SU-DHL-6 (cell line): ENCODE results near the gene GPC2.

Experiments
- H2AFZ ChIP-seq: fragments of 200-600 bp; sonication (generic); 2 replicates; pipeline ENCODE4 v1.6.1; 2014; ENCODE audit warnings: low read depth, mild to moderate bottlenecking, moderate library complexity, mixed read lengths, antibody characterized with exemption, low read length; ENCODE audit not compliant: severe bottlenecking
- H3F3A ChIP-seq: fragments of 200-600 bp; shearing (Covaris generic); 2 replicates; pipeline ENCODE4 v1.6.0; 2016; ENCODE audit warnings: antibody characterized with exemption, mild to moderate bottlenecking; ENCODE audit not compliant: insufficient read depth
- H3K27ac ChIP-seq: fragments of 200-600 bp; sonication (generic); 2 replicates; pipeline ENCODE4 v1.5.1; 2016; ENCODE audit warnings: low read depth, mild to moderate bottlenecking, low read length, moderate library complexity, mixed read lengths
- H3K27me3 ChIP-seq: fragments of 200-600 bp; sonication (generic), shearing (Covaris generic); 2 replicates; pipeline ENCODE4 v1.6.0; 2014; ENCODE audit warnings: mild to moderate bottlenecking, low read length
- H3K36me3 ChIP-seq: fragments of 200-600 bp; sonication (generic); 2 replicates; pipeline ENCODE4 v1.6.1; 2014; ENCODE audit warnings: mild to moderate bottlenecking, low read length, mixed read lengths
- H3K4me2 ChIP-seq: fragments of 300-600, 200-600 bp; shearing (Covaris generic), sonication (generic); 2 replicates; pipeline ENCODE4 v1.6.0; 2014; ENCODE audit warnings: low read length, low read depth, mild to moderate bottlenecking; ENCODE audit not compliant: poor library complexity, severe bottlenecking
- H3K4me3 ChIP-seq: fragments of 200-600 bp; sonication (generic); 2 replicates; pipeline ENCODE4 v1.5.1; 2014; ENCODE audit warnings: antibody characterized with exemption, low read length, mild to moderate bottlenecking, mixed read lengths; ENCODE audit not compliant: insufficient read depth, poor library complexity, severe bottlenecking
- H3K79me2 ChIP-seq: fragments of 200-600 bp; sonication (generic); 2 replicates; pipeline ENCODE4 v1.6.1; 2014; ENCODE audit warnings: mild to moderate bottlenecking, low read length, moderate library complexity; ENCODE audit not compliant: insufficient read depth
- H3K9ac ChIP-seq: fragments of 200-600 bp; sonication (generic); 2 replicates; pipeline ENCODE4 v1.7.0; 2014; ENCODE audit warnings: mild to moderate bottlenecking, low read length
- H3K9me2 ChIP-seq: fragments of 200-600 bp; sonication (generic); replicated peaks from 2 replicates; pipeline ENCODE4 v1.6.1; 2014; ENCODE audit warnings: low read length; ENCODE audit not compliant: insufficient read depth
- H3K9me3 ChIP-seq: fragments of 200-600 bp; sonication (generic); 2 replicates; pipeline ENCODE4 v1.6.1; 2014; ENCODE audit warnings: low read length, mixed read lengths; ENCODE audit not compliant: insufficient read depth
- H4K20me1 ChIP-seq: fragments of 200-600 bp; sonication (generic); 2 replicates; pipeline ENCODE4 v1.6.1; 2014; ENCODE audit warnings: low read depth, mild to moderate bottlenecking, antibody characterized with exemption, low read length, moderate library complexity, mixed read lengths
- CTCF ChIP-seq: fragments of 200-600 bp; sonication (generic); IDR thresholded peaks from one replicate; pipeline ENCODE4 v1.5.1; 2017; ENCODE audit warnings: antibody characterized with exemption, mild to moderate bottlenecking, low read length, moderate library complexity; ENCODE audit not compliant: insufficient read depth, poor library complexity, severe bottlenecking
- EZH2phosphoT487 ChIP-seq: fragments of 200-600 bp; sonication (generic), shearing (Covaris generic); conservative IDR thresholded peaks from 2 replicates; pipeline ENCODE4 v1.6.1; 2018; ENCODE audit warnings: mild to moderate bottlenecking, antibody characterized with exemption, low read length, moderate library complexity, mixed read lengths

Gene GPC2

GRCh38 chr7:100173806-100174495 is 3.2 kb downstream of the GPC2 start:
- Histone ChIP-seq H3K27me3 (no peaks in the 10 kb centered on the region), H4K20me1 (peaks cover 4% of the 10 kb centered on the region; the same call in 1 of the 2 replicates), H3K9me3 (no peaks in the 10 kb centered on the region), H3F3A (peaks cover 18% of the 10 kb centered on the region), H3K4me3 (no peak overlapping the region), H3K27ac (no peak overlapping the region), H3K9ac (no peak overlapping the region), H3K4me2 (no peak overlapping the region), H2AFZ (no peak overlapping the region), H3K9me2 (no peaks in the 10 kb centered on the region), H3K79me2 (peaks cover 3% of the 10 kb centered on the region; the same call in 1 of the 2 replicates), H3K36me3 (no peaks in the 10 kb centered on the region)
- TF ChIP-seq EZH2phosphoT487 (no peak), CTCF (no peak)

GRCh38 chr7:100171840-100172239 is 5.3 kb downstream of the GPC2 start:
- H3K9me3 ChIP-seq: no peaks in the 10 kb centered on the region
- no peak for TF ChIP-seq CTCF
- TF ChIP-seq EZH2phosphoT487: no peak
- no peak overlapping the region for H3K4me3 ChIP-seq
- no peaks in the 10 kb centered on the region for H3K27me3 ChIP-seq
- no peak overlapping the region for H3K9ac ChIP-seq
- H3K9me2 ChIP-seq: no peaks in the 10 kb centered on the region
- H3K27ac ChIP-seq: no peak overlapping the region
- peaks cover 3% of the 10 kb centered on the region; the same call in 1 of the 2 replicates for H3K79me2 ChIP-seq
- peak overlapping the region; percentile 24 for H3K4me2 ChIP-seq
- H2AFZ ChIP-seq: no peak overlapping the region
- peaks cover 9% of the 10 kb centered on the region; the same call in 1 of the 2 replicates for H3F3A ChIP-seq
- H4K20me1 ChIP-seq: peaks cover 4% of the 10 kb centered on the region; the same call in 1 of the 2 replicates
- no peaks in the 10 kb centered on the region for H3K36me3 ChIP-seq

GRCh38 chr7:100171087-100171681 is 6.0 kb downstream of the GPC2 start:
- Histone ChIP-seq H3K36me3 (no peaks in the 10 kb centered on the region), H2AFZ (no peak overlapping the region), H3K4me2 (peak overlapping the region; percentile 24), H3K27ac (no peak overlapping the region), H3K27me3 (no peaks in the 10 kb centered on the region), H3F3A (peaks cover 6% of the 10 kb centered on the region; the same call in 1 of the 2 replicates), H4K20me1 (no peaks in the 10 kb centered on the region), H3K9me2 (no peaks in the 10 kb centered on the region), H3K4me3 (no peak overlapping the region), H3K9ac (no peak overlapping the region), H3K79me2 (no peaks in the 10 kb centered on the region), H3K9me3 (no peaks in the 10 kb centered on the region)
- TF ChIP-seq CTCF (no peak), EZH2phosphoT487 (no peak)
